ENCODE measurements around the gene DGKD.

The DGKD gene

GRCh38 chr2:233450864-233451575 is 96.7 kb downstream of the DGKD start:
- H3K36me3 ChIP-seq (ENCODE audit: control insufficient read depth, insufficient read depth, low read length) = peaks cover 5% of the 10 kb centered on the region; the same call in 1 of the 2 replicates
- no peak for DNase-seq (ENCODE audit: low read depth, low spot score)
- WGBS (ENCODE audit: insufficient coverage, insufficient read length) = no CpG with 5 or more reads among the region's 22 CpGs

GRCh38 chr2:233451950-233452349 is 97.7 kb downstream of the DGKD start:
- no CpG with 5 or more reads among the region's 9 CpGs for WGBS (ENCODE audit: insufficient coverage, insufficient read length)
- Histone ChIP-seq H3K27ac (ENCODE audit: low read length) (no peak overlapping the region), H3K36me3 (ENCODE audit: control insufficient read depth, insufficient read depth, low read length) (peaks cover 5% of the 10 kb centered on the region; the same call in 1 of the 2 replicates), H3K9me3 (ENCODE audit: control insufficient read depth, insufficient read depth, low read length) (no peaks in the 10 kb centered on the region), H3K27me3 (ENCODE audit: control insufficient read depth, insufficient read depth, low read length) (no peaks in the 10 kb centered on the region), H3K4me1 (ENCODE audit: control insufficient read depth, insufficient read depth, low read length) (0 out of 2 replicates have a peak, but pooled peaks cover 1% of the 10 kb centered on the region), H3K4me3 (ENCODE audit: low read length) (no peak overlapping the region)
- DNase-seq (ENCODE audit: low read depth, low spot score) = no peak

More at GRCh38 chr2:233450864-233451575, 96.7 kb downstream of the DGKD start:
- H3K4me3 ChIP-seq (ENCODE audit: low read length) = no peak overlapping the region
- H3K27me3 ChIP-seq (ENCODE audit: control insufficient read depth, insufficient read depth, low read length) = no peaks in the 10 kb centered on the region
- no peaks in the 10 kb centered on the region for H3K9me3 ChIP-seq (ENCODE audit: control insufficient read depth, insufficient read depth, low read length)
- H3K27ac ChIP-seq (ENCODE audit: low read length) = no peak overlapping the region
- 0 out of 2 replicates have a peak, but pooled peaks cover 1% of the 10 kb centered on the region for H3K4me1 ChIP-seq (ENCODE audit: control insufficient read depth, insufficient read depth, low read length)

GRCh38 chr2:233453111-233453915 is 99.0 kb downstream of the DGKD start:
- Histone ChIP-seq H3K9me3 (ENCODE audit: control insufficient read depth, insufficient read depth, low read length) (no peaks in the 10 kb centered on the region), H3K4me3 (ENCODE audit: low read length) (no peak overlapping the region), H3K4me1 (ENCODE audit: control insufficient read depth, insufficient read depth, low read length) (0 out of 2 replicates have a peak, but pooled peaks cover 1% of the 10 kb centered on the region), H3K27me3 (ENCODE audit: control insufficient read depth, insufficient read depth, low read length) (no peaks in the 10 kb centered on the region), H3K36me3 (ENCODE audit: control insufficient read depth, insufficient read depth, low read length) (peaks cover 5% of the 10 kb centered on the region; the same call in 1 of the 2 replicates), H3K27ac (ENCODE audit: low read length) (no peak overlapping the region)
- no peak for DNase-seq (ENCODE audit: low read depth, low spot score)
- WGBS (ENCODE audit: insufficient coverage, insufficient read length) = no CpG with 5 or more reads among the region's 10 CpGs

- DNase-seq (ENCODE audit: low read depth, low spot score) = no peak
- H3K27ac ChIP-seq (ENCODE audit: low read length) = no peak overlapping the region
- no peak overlapping the region for H3K4me3 ChIP-seq (ENCODE audit: low read length)
- WGBS (ENCODE audit: insufficient coverage, insufficient read length) = no CpG with 5 or more reads among the region's 8 CpGs
- no peaks in the 10 kb centered on the region for H3K27me3 ChIP-seq (ENCODE audit: control insufficient read depth, insufficient read depth, low read length)
- H3K36me3 ChIP-seq (ENCODE audit: control insufficient read depth, insufficient read depth, low read length) = peaks cover 5% of the 10 kb centered on the region; the same call in 1 of the 2 replicates
- no peaks in the 10 kb centered on the region for H3K9me3 ChIP-seq (ENCODE audit: control insufficient read depth, insufficient read depth, low read length)
- 0 out of 2 replicates have a peak, but pooled peaks cover under 1% of the 10 kb centered on the region for H3K4me1 ChIP-seq (ENCODE audit: control insufficient read depth, insufficient read depth, low read length)
These were observed 99.6 kb downstream of the DGKD start for GRCh38 chr2:233453916-233454315.

- Histone ChIP-seq H3K36me3 (ENCODE audit: control insufficient read depth, insufficient read depth, low read length) (peaks cover 5% of the 10 kb centered on the region; the same call in 1 of the 2 replicates), H3K4me1 (ENCODE audit: control insufficient read depth, insufficient read depth, low read length) (no peaks in the 10 kb centered on the region), H3K4me3 (ENCODE audit: low read length) (no peak overlapping the region), H3K27me3 (ENCODE audit: control insufficient read depth, insufficient read depth, low read length) (no peaks in the 10 kb centered on the region), H3K27ac (ENCODE audit: low read length) (no peak overlapping the region), H3K9me3 (ENCODE audit: control insufficient read depth, insufficient read depth, low read length) (no peaks in the 10 kb centered on the region)
- no CpG with 5 or more reads among the region's 11 CpGs for WGBS (ENCODE audit: insufficient coverage, insufficient read length)
- no peak for DNase-seq (ENCODE audit: low read depth, low spot score)
These were observed 100.7 kb downstream of the DGKD start for GRCh38 chr2:233455006-233455405.

- peaks cover 5% of the 10 kb centered on the region; the same call in 1 of the 2 replicates for H3K36me3 ChIP-seq (ENCODE audit: control insufficient read depth, insufficient read depth, low read length)
- H3K4me3 ChIP-seq (ENCODE audit: low read length) = no peak overlapping the region
- H3K27me3 ChIP-seq (ENCODE audit: control insufficient read depth, insufficient read depth, low read length) = no peaks in the 10 kb centered on the region
- H3K4me1 ChIP-seq (ENCODE audit: control insufficient read depth, insufficient read depth, low read length) = no peaks in the 10 kb centered on the region
- no CpG with 5 or more reads among the region's 7 CpGs for WGBS (ENCODE audit: insufficient coverage, insufficient read length)
- no peak overlapping the region for H3K27ac ChIP-seq (ENCODE audit: low read length)
- DNase-seq (ENCODE audit: low read depth, low spot score) = no peak
- H3K9me3 ChIP-seq (ENCODE audit: control insufficient read depth, insufficient read depth, low read length) = no peaks in the 10 kb centered on the region
These were observed 101.2 kb downstream of the DGKD start for GRCh38 chr2:233455491-233455890.

GRCh38 chr2:233456111-233456510 is 101.8 kb downstream of the DGKD start:
- WGBS (ENCODE audit: insufficient coverage, insufficient read length) = no CpG with 5 or more reads among the region's 11 CpGs
- Histone ChIP-seq H3K27me3 (ENCODE audit: control insufficient read depth, insufficient read depth, low read length) (no peaks in the 10 kb centered on the region), H3K4me3 (ENCODE audit: low read length) (no peak overlapping the region), H3K4me1 (ENCODE audit: control insufficient read depth, insufficient read depth, low read length) (no peaks in the 10 kb centered on the region), H3K9me3 (ENCODE audit: control insufficient read depth, insufficient read depth, low read length) (no peaks in the 10 kb centered on the region), H3K36me3 (ENCODE audit: control insufficient read depth, insufficient read depth, low read length) (peaks cover 5% of the 10 kb centered on the region; the same call in 1 of the 2 replicates), H3K27ac (ENCODE audit: low read length) (no peak overlapping the region)
- DNase-seq (ENCODE audit: low read depth, low spot score) = no peak

GRCh38 chr2:233456934-233457333 is 102.6 kb downstream of the DGKD start:
- H3K9me3 ChIP-seq (ENCODE audit: control insufficient read depth, insufficient read depth, low read length) = no peaks in the 10 kb centered on the region
- no peak overlapping the region for H3K4me3 ChIP-seq (ENCODE audit: low read length)
- no peak for DNase-seq (ENCODE audit: low read depth, low spot score)
- WGBS (ENCODE audit: insufficient coverage, insufficient read length) = no CpG with 5 or more reads among the region's 5 CpGs
- peaks cover 5% of the 10 kb centered on the region; the same call in 1 of the 2 replicates for H3K36me3 ChIP-seq (ENCODE audit: control insufficient read depth, insufficient read depth, low read length)
- H3K27me3 ChIP-seq (ENCODE audit: control insufficient read depth, insufficient read depth, low read length) = no peaks in the 10 kb centered on the region
- no peak overlapping the region for H3K27ac ChIP-seq (ENCODE audit: low read length)
- no peaks in the 10 kb centered on the region for H3K4me1 ChIP-seq (ENCODE audit: control insufficient read depth, insufficient read depth, low read length)

GRCh38 chr2:233457356-233457755 is 103.1 kb downstream of the DGKD start:
- no peaks in the 10 kb centered on the region for H3K9me3 ChIP-seq (ENCODE audit: control insufficient read depth, insufficient read depth, low read length)
- H3K36me3 ChIP-seq (ENCODE audit: control insufficient read depth, insufficient read depth, low read length) = peaks cover 2% of the 10 kb centered on the region
- no peak overlapping the region for H3K4me3 ChIP-seq (ENCODE audit: low read length)
- no peaks in the 10 kb centered on the region for H3K27me3 ChIP-seq (ENCODE audit: control insufficient read depth, insufficient read depth, low read length)
- H3K27ac ChIP-seq (ENCODE audit: low read length) = no peak overlapping the region
- WGBS (ENCODE audit: insufficient coverage, insufficient read length) = no CpG with 5 or more reads among the region's 5 CpGs
- H3K4me1 ChIP-seq (ENCODE audit: control insufficient read depth, insufficient read depth, low read length) = no peaks in the 10 kb centered on the region
- no peak for DNase-seq (ENCODE audit: low read depth, low spot score)

GRCh38 chr2:233458031-233458610 is 103.8 kb downstream of the DGKD start:
- Histone ChIP-seq H3K27ac (ENCODE audit: low read length) (no peak overlapping the region), H3K4me1 (ENCODE audit: control insufficient read depth, insufficient read depth, low read length) (no peaks in the 10 kb centered on the region), H3K27me3 (ENCODE audit: control insufficient read depth, insufficient read depth, low read length) (no peaks in the 10 kb centered on the region), H3K36me3 (ENCODE audit: control insufficient read depth, insufficient read depth, low read length) (peaks cover 5% of the 10 kb centered on the region), H3K9me3 (ENCODE audit: control insufficient read depth, insufficient read depth, low read length) (no peaks in the 10 kb centered on the region), H3K4me3 (ENCODE audit: low read length) (no peak overlapping the region; the same call in 1 of the 2 replicates)
- WGBS (ENCODE audit: insufficient coverage, insufficient read length) = no CpG with 5 or more reads among the region's 20 CpGs
- DNase-seq (ENCODE audit: low read depth, low spot score) = no peak
